Glutamatergic neuron (in vitro differentiated cells): ENCODE measurements around the gene NBEAL2. TPM values are rescaled to one million over a fixed set of nuclear protein-coding genes. Genes with fewer than 3 reads are reported as not detected.
A peak's percentile ranks its signal among the peaks of the same experiment; 100 is the strongest.

Experiments
- DNase-seq: peaks from one replicate; pipeline ENCODE4 v3.0.0; 2022
- H3K27ac Mint-ChIP-seq: one replicate; pipeline ENCODE4 v1.8.0; 2020; ENCODE audit warnings: mild to moderate bottlenecking, mixed read lengths, inconsistent platforms; ENCODE audit not compliant: unreplicated experiment
- H3K27me3 Mint-ChIP-seq: one replicate; pipeline ENCODE4 v1.8.0; 2020; ENCODE audit warnings: mild to moderate bottlenecking, moderate library complexity, mixed read lengths, inconsistent platforms; ENCODE audit not compliant: unreplicated experiment
- H3K36me3 Mint-ChIP-seq: one replicate; pipeline ENCODE4 v1.8.0; 2020; ENCODE audit warnings: mild to moderate bottlenecking, mixed read lengths, inconsistent platforms; ENCODE audit not compliant: unreplicated experiment
- H3K4me1 Mint-ChIP-seq: one replicate; pipeline ENCODE4 v1.8.0; 2020; ENCODE audit warnings: mild to moderate bottlenecking, low read depth, mixed read lengths, inconsistent platforms; ENCODE audit not compliant: unreplicated experiment
- H3K4me3 Mint-ChIP-seq: one replicate; pipeline ENCODE4 v1.8.0; 2020; ENCODE audit warnings: mild to moderate bottlenecking, mixed read lengths, inconsistent platforms; ENCODE audit not compliant: unreplicated experiment
- H3K9me3 Mint-ChIP-seq: one replicate; pipeline ENCODE4 v1.8.0; 2020; ENCODE audit warnings: mild to moderate bottlenecking, moderate library complexity, mixed read lengths, inconsistent platforms; ENCODE audit not compliant: unreplicated experiment
- total RNA-seq: library from RNA; stranded (reverse); fragmentation: NEBNext Ultra II Directional; extraction: Animal tissue kit (Norgen Biotek cat#: 25700); gene quantifications from one replicate; pipeline ENCODE4 v1.2.1, GENCODE V29; 2021; ENCODE audit not compliant: unreplicated experiment
- TF ChIP-seq, protein P1 (sequence below): fragments of 200-600 bp; sonication (generic); IDR thresholded peaks from one replicate; pipeline ENCODE4 v1.5.0; 2021; ENCODE audit not compliant: partially characterized antibody, unreplicated experiment

NBEAL2 gene
- total RNA-seq, 1 donor from 2014 or later = 38.0 TPM

DNA sequence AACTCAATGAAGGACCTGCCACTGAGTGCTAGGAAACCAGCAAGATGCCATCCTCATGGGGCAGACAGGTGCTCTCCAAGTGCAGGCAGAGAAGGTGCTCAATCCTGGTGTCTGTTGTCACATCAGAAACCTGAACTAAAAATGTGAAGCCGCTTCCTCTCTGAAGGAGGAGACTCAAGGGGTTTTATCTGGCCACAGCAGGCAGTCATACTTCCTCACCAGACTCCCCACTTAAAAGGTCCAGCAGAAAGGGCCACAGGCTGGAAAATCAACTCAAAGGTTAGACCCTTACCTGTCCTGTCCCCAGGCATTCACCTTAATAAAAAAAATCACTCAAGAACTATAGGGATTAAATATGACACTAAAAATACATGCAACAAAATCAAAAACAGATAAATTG is 7.7 kb upstream of the NBEAL2 start:
- Mint-ChIP-seq H3K36me3 (no peaks in the 10 kb centered on the region), H3K9me3 (peaks cover 9% of the 10 kb centered on the region), H3K27me3 (peaks cover 7% of the 10 kb centered on the region), H3K4me3 (no peak overlapping the region), H3K4me1 (peaks cover 26% of the 10 kb centered on the region), H3K27ac (no peak overlapping the region)
- TF ChIP-seq, protein P1, sequence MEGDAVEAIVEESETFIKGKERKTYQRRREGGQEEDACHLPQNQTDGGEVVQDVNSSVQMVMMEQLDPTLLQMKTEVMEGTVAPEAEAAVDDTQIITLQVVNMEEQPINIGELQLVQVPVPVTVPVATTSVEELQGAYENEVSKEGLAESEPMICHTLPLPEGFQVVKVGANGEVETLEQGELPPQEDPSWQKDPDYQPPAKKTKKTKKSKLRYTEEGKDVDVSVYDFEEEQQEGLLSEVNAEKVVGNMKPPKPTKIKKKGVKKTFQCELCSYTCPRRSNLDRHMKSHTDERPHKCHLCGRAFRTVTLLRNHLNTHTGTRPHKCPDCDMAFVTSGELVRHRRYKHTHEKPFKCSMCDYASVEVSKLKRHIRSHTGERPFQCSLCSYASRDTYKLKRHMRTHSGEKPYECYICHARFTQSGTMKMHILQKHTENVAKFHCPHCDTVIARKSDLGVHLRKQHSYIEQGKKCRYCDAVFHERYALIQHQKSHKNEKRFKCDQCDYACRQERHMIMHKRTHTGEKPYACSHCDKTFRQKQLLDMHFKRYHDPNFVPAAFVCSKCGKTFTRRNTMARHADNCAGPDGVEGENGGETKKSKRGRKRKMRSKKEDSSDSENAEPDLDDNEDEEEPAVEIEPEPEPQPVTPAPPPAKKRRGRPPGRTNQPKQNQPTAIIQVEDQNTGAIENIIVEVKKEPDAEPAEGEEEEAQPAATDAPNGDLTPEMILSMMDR = no peak
- DNase-seq = no peak

DNA sequence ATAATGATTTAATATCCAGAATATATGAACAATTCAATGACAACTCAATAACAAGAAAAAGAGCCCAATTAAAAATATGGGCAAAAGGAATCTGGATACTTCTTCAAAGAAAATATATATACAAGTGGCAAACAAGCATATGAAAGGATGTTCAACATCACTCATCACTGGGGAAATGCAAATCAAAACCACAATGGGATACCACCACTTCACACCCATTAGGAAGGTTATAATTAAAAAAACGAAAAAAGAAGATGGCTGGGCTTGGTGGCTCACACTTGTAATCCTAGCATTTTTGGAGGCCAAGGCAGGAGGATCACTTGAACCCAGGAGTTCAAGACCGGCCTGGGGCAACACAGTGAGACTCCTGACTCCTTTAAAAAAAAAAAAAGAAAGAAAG is 7.1 kb upstream of the NBEAL2 start:
- peaks cover 10% of the 10 kb centered on the region for H3K9me3 Mint-ChIP-seq
- no peak overlapping the region for H3K4me3 Mint-ChIP-seq
- peaks cover 21% of the 10 kb centered on the region for H3K4me1 Mint-ChIP-seq
- no peak for DNase-seq
- no peak overlapping the region for H3K27ac Mint-ChIP-seq
- peaks cover 6% of the 10 kb centered on the region for H3K27me3 Mint-ChIP-seq
- TF ChIP-seq, protein P1 = no peak
- no peaks in the 10 kb centered on the region for H3K36me3 Mint-ChIP-seq

DNA sequence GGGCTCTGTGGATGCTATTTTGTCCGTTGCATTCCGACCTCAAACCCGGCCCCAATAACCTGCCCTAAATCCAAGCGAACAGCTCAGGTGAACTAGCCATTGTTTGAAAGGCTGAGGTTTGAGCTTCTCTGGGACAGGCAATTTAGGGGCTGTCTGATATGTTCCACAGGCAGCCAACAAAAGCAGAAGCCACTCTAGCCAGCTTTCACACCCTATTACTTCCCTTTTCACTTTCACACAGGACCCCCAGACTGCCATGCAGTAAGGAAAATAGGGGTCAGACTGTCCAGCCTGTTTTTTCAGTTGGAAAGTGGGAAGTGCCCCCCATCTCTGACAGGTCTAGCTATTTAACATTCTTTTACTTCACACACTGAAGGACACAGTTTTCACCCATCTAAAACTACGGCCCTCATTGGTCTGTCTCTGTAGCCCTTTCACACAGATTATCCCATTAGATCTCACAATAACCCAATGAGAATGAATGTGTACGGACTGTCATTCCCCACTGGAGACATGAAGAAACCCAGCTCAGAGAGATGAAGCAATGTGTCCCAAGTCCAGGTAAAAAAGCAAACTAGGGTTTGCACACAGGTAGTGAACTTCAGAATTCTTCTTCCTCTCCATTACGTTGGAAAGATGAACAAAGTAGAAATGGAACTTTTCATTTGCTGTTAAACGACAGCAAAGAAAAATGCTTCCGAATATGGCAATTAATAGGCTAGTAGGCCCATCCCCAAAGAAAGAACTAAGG is 4.9 kb upstream of the NBEAL2 start:
- peak overlapping the region; percentile 74 for H3K4me3 Mint-ChIP-seq
- TF ChIP-seq, protein P1 = no peak
- peaks cover 11% of the 10 kb centered on the region for H3K27me3 Mint-ChIP-seq
- peaks cover 20% of the 10 kb centered on the region for H3K4me1 Mint-ChIP-seq
- H3K36me3 Mint-ChIP-seq = no peaks in the 10 kb centered on the region
- DNase-seq = no peak
- peaks cover 11% of the 10 kb centered on the region for H3K9me3 Mint-ChIP-seq
- H3K27ac Mint-ChIP-seq = peak overlapping the region; percentile 33

DNA sequence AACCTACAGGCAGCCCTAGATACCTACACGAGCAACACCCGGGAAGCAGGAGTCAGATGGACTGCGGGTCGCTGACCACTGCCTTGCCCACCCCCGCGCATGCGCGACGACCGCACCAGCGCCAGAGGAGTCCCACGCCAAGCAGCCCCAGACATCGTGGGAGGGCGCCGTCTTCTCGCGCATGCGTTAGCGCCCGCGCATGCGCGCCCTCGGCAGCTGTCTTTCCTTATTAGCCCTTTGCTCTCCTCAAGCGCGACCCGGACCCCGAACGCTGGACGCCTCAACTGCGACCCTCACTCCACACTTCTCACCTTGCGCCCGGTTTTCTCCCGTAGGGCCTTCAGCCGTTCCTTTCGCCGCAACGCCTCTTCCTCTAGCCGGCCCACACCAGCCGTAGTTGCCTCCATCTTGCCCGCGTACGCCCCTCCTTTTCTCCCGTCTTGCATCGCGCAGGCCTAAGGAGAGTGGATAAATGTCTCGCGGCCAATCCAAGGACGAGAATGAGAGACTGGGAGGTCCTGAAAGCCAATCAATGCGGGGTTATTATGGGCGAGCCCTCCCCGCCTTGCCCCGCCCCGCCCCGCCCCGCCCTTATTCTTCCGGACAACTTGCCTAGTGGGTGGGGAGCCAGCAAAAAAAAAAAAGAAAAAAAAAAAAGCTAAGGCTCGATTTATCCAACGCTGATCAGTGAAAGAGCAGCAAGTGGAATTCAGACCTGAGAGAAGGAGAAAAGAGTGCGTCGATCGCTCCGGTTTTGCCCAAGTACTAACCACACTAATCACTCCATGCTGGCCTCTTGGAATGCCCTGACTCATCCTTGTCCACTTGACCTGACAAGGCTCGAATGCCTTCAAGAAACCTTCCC is 2.9 kb upstream of the NBEAL2 start, which contains the start of gene CCDC12:
CCDC12 (minus strand) TSS at position 420 of the 865 bp plus-strand sequence; CDS start at position 407, 13 bp downstream.
- Mint-ChIP-seq H3K36me3 (no peaks in the 10 kb centered on the region), H3K27me3 (peaks cover 12% of the 10 kb centered on the region), H3K27ac (peak within 1 kb of the TSS; percentile 99), H3K4me1 (peaks cover 8% of the 10 kb centered on the region), H3K4me3 (peak within 1 kb of the TSS; percentile 97), H3K9me3 (peaks cover 11% of the 10 kb centered on the region)
- TF ChIP-seq, protein P1 = no peak
- peak; percentile 87 for DNase-seq
